GM21447 (cell line): Measurements from ENCODE around the gene RBM8A.

Experiments used
- ATAC-seq: cut with Tn5 transposase; IDR thresholded peaks from one replicate; pipeline ENCODE4 v1.9.1; 2021; ENCODE audit not compliant: unreplicated experiment

Gene RBM8A

GRCh38 chr1:145884675-145885074 is 42.6 kb downstream of the RBM8A start:
- no peak for ATAC-seq

- no peak for ATAC-seq
Observed at GRCh38 chr1:145879775-145880174, 47.5 kb downstream of the RBM8A start.

- ATAC-seq: no peak
Observed at GRCh38 chr1:145878724-145879123, 48.6 kb downstream of the RBM8A start.

GRCh38 chr1:145877923-145878486 is 49.3 kb downstream of the RBM8A start:
- ATAC-seq: no peak

- ATAC-seq: no peak
Observed at GRCh38 chr1:145874646-145875045, 52.6 kb downstream of the RBM8A start.

GRCh38 chr1:145871994-145872924 is 55.0 kb downstream of the RBM8A start:
- ATAC-seq: peak; percentile 55
